HG03108 (cell line): ENCODE data around the gene SLC13A4.

ENCODE experiments used
- ATAC-seq: cut with Tn5 transposase; IDR thresholded peaks from one replicate; pipeline ENCODE4 v1.9.1; 2021; ENCODE audit warnings: moderate library complexity; ENCODE audit not compliant: unreplicated experiment

The SLC13A4 gene

DNA sequence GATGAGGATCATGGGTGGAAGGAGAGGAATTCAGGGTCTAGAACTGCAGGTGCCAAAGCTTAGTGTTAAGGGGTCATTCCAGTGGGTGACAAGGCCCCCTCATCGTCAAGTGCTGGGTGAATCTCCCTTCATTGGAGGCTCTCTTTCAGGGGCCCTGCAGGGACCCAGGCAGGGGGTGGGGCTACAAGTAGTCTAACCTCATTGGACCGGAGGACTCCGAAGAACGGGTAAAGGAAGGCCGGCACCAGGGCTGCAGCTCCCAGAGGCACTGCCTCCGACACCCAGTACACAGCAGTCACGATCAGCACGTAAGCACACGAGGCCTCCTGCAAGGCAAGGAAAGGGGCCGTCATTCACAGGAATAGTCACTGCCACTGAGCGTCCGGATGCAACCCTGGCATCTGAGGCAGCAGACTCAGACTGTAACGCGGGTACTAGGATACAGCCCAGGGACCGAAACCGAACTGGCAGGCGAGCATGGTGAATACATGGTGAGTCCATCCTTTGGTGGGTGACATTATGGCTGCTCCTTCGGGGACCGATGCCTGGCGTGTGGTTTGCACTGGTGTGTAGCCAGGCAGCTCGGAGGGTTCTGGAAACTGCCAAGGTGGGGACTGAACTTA is 6.7 kb downstream of the SLC13A4 start:
- ATAC-seq: no peak

DNA sequence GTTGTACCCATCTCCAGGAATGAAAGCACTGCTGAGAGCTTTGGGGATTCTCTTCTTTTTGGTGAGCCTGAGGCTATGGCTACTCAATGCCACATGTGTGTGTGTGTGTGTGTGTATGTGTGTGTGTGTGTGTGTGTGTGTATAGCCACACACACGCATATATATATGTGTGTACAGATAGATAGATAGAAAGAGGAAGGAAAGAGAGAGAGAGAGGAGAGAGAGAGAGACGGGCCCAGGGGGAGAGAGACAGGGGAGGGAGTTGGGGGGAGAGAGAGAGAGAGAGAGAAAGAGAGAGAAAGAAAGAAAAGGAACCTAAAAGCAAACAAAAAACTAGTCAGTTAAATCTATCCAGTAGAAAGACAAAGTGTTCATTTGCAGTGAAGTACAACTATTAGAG is 8.3 kb downstream of the SLC13A4 start:
- ATAC-seq: no peak

DNA sequence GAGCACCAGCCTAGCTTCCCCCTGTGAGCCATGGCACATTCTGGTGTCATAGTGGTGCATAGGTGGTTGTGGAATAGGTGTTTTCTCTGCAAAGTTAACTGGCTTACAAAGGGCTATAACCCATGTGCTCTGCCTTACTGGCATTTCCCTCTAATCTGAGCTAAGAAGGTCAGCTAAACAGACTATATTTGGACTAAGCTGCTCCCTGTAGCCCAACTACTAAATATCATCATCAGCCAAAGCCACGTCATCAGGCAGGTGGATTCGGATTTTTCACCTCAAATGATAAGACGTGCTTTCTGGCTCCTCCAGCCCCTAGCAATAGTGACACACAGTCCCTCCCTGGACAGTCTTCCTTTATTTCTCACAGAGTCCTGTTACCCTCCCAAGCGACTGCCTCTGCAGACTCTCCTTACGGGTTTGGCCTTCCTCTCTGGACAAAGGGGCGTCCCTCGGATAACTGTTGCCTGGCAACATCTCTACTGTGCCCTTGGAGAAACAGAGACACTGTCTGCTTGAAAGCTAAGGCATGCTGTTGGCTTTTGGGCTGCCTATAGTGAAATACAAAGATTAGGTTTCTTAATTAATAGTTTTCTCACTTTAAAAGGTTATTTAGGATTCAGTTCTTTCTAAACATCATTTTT is 9.1 kb downstream of the SLC13A4 start:
- ATAC-seq: no peak

DNA sequence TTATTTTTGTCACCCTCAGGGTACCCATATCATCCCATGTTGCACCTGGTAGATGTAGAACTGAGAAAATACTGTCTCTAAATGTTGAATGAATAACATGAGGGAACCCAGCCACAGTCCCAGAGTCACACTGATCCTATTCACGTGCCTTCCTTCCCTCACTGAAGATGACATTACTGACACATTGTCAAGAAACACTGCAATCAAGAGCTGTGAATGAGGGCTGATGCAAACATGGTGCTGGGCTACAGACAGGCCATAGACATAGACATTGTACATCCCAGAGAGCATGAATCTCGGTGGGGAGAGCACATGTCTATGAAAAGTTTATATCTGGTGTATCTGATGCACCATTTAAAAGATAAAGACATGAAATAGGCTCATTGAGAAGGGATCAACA is 9.8 kb downstream of the SLC13A4 start:
- ATAC-seq: no peak

DNA sequence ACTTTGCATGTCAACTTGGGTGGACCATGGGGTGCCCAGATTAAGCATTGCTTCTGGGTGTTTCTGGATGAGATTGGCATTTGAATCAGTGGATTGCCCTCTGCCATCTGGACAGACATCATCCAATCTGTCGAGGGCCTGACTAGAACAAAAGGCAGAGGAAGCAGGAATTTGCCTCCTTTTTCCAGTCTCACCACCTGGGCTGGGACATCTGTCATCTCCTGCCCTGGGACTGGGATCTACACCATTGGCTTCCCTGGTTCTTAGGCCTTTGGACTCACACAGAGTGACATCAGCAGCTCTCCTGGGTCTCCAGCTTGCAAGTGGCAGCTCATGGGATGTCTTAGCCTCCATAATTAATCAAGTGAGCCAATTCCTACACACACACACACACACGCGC is 10.3 kb downstream of the SLC13A4 start:
- ATAC-seq: no peak

DNA sequence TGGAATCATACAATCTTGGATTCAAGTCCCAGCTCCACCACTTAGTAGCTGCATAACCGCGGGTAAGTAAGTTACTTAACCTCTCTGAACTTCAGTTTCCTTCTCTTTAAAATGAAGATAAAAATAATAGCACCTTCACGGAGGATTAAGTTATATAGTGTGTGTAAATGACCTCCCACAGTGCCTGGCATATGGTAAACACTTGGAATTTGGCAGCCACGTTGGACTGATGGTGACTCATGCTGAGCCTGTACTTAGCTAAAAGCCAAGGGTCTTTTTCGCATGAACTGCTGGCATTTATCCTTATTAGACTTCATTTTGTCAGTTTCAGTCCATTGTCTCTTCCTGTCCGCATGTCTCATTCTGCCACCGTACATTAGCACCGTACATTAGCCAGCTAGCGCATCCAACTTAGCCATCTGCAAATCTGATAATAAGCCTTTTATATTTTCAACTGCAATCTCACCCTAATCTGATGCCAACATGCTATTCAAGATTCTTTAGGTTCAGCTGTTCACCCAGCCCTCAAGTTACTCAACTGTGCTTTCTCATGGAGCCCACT is 11.2 kb downstream of the SLC13A4 start:
- no peak for ATAC-seq

DNA sequence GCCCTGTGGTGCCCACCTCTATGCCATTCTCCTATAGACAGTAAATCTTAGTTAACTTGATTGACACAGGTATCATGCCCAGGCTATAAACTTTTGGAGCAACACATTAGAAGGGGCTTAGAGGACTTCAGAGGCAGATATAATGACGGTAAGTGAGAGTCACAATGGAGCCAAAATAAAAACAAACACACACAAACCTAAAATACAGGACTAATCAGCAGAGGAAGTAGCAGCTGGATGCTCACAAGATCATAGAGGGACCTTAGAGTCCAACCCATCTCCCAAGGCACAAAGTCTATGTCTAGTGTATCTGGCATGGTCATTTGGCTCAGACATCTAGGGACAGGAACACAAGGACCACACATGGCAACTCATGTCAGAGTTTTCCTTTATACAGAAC is 12.3 kb downstream of the SLC13A4 start:
- ATAC-seq: no peak

DNA sequence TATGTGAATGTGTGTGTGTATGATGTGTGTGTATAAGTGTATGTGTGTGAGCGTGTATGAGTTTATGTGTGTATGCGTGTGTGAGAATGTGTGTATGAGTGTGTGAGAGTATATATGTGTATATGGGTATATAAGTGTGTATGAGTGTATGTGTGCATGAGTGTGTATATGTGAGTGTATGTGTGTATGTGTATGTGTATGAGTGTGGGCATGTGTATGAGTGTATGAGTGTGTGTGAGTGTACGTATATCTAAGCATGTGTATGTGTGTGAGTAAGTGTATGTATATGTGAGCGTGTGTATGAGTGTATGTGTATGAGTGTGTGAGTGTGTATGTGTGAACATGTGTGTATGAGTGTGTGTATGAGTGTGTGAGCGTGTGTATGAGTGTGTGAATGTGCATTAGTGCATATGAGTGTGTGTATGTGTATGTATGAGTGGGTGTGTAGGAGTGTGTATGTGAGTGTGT is 12.9 kb downstream of the SLC13A4 start:
- no peak for ATAC-seq

DNA sequence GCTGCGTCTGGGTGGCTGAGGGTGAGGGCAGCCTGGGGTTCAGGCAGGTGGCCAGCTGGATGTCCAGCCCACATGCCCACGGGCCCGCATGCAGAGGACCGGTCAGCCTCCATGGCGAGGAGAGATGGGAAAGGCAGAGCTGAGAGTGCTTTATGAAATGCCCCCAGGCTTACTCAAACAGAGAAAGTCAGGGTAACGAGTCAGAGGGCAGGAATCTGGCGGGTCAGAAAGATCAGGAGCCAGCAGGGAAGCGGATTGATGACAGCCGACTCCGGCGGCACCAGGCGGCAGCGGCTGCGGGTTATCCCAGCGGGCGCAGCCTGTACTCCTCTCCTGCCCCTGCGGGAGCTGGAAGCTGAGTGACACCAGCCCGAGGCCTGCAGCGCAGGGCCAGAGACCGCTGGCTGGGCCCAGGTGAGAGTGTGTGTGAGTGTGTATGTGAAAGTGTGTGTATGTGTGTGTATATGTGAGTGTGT is 13.4 kb downstream of the SLC13A4 start:
- no peak for ATAC-seq

DNA sequence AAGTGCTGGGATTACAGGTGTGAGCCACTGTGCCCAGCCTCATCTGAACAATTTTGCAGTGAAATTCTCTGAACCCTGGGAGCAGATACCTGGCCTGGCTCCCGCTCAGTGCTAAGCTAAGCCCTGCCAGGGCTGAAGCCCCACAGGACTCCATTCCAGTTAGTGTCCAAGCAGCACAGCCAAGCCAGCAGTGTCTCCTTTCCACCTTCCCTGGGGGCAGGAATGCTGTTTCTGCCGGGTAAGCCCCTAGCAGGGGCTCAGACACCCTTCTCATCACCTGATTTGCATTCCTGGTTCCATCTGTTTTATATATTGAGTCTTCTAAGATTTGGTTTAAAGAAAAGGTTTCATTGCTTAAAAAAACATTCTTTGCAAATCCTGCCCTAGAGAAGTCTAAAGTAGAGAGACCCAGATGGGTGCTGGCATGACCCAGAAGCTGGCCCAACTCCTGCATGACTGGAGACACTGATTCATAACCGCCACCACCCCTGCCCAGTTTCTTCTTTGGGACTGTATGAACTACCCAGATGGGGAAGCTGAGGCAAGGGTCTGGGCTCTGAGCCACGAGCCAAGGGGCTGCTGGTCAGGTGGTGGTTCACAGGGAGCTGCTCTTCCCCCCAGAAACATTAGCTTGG is 14.0 kb downstream of the SLC13A4 start:
- no peak for ATAC-seq

DNA sequence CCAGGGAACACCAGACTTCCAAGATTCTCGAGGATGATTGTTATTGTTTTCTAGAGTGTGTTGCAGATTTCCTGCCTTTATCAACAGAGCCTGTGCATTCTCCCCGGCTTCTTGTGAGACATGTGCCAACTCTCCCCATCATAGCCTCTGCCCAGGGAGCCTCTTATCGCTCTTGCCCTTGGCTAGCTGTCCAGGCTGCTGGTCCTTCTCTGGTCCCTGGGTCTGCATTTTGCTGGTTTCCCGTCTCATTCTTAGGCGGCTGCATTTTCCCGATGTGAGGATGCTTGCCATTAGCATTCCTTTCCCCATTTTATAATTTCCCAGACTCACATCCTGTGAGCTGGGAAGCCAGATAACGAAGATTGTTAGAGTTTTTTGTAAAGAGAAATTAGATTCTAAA is 15.2 kb downstream of the SLC13A4 start:
- no peak for ATAC-seq

DNA sequence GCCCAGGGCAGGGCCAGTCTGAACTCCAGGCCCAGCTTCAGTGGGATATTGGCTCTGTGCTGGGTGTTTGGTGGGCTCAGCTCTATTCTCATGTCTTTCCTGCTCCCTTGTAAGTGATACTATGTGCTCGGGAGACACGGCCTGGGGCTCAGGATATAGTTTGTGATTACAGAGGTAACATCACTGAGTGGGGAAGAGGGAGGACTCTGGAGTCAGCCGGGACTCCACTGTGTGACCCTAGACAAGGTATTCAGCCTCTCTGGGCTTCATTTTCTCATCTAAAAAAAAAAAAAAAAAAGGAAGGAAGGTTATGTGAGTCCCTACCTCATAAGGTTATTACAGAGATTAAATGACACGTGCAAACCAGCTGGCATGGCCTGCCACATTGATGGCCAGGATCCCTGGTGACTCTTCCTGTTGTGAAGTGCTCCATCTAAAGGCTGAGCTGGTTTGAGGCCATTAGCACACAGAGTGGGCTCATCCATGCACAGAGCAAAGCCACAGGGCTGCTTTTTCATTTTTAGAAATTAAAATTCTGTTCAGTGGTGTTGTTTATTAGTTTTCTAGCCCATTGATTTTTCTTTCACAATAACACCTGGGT is 15.7 kb downstream of the SLC13A4 start:
- ATAC-seq: no peak

DNA sequence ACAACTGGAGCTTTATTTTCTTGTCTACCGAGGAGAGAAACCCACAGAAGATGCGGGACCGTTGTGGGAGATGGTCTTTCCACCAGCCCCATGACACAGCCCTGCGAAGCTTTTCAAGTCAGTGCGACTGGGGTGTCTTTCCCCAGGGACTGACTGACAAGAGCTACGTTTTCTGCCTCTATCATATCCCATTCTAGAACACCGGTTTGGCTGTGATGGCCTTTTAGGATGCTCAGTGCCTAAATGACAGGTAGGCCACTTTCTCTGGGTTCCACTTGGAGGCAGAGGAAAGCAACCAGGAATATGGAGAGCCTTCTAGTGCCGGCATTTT is 16.9 kb downstream of the SLC13A4 start:
- no peak for ATAC-seq

DNA sequence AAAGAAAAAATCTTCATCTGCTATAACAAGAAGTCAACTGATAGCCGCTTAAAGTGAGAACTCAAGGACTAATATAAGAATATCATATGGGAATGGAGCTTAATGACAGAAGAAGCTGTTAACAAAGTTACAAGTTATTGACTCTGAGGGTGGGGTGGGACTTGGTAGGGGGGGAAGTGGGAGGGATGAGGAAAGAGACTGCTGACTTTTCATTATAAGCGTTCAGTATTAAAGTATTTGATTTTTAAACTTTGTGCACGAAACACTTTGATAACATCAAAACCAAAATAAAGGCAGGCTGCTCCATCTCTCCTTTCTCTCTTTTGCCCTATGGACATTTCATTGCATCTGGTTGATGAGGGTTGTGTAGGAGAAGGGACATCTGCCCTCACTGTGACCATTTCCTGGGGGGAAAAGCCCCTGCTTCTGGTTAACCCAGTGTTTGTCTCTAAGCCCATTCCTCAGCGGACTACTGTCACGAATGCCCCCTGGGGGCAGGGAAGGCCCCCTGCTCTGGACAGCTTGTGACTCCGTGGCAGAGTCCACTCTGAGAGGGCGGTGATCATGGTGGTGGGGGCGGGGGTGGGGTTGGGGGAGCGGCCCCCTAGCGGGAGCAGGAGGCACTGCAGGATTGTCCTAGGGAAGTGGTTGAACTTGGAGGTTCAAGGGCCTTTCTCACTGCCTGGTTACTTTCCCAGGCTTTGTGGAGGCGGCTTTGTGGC is 17.4 kb downstream of the SLC13A4 start:
- no peak for ATAC-seq

DNA sequence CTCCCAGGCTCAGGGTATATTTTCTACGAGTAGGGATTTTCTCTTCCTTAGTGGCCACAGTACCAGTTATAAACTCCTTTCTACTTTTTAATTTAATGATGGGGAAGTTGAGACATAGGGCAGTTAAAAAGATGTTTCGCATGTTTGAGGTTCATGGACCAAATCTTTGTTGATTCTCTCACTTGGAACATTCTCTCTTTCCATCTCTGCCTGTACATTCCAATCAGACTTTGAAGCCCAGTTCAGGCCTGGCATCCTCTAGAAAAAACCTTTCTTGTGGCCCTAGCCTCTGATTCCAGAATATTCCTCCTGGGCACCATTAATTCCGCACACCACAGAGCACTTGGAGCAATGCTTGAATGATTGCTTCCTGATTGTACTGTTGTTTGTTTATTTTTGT is 18.5 kb downstream of the SLC13A4 start:
- ATAC-seq: no peak

DNA sequence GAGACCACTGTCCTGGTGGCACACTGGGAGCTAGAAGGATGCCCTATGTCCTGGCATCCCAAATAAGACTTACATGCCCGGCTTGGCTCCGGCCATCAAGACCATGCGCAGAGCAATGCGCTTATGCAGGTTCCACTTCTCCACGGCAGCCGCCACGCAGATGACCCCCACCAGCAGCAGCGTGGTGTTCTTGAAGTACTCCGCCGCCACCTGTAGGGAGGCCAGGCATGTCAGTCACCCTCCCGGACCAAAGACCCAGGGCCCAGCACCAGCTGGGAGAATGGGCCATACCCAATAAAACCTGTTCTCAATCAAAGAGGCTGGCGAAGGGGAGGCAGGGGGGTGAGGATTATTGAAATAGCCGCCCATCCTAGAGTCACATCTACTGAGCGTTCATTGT is 19.9 kb downstream of the SLC13A4 start:
- ATAC-seq: no peak

DNA sequence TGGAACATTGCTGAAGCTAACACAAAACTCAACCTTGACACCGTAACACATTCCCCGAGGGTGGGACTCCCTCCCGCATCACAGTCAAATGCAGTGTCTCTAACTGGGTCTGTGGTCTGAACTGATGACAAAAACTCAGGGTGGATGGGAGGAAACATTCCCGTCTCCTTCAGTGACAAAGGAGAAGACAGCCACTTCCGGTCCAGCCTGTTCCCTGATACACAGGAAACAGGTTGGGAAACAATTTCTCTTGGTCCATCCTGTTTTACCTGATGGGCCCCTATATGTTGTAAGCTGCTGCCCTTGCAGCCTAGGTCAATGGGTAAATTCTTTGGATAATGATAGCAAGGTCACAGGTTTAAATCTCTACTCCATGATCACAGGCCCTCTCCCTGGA is 20.4 kb downstream of the SLC13A4 start:
- ATAC-seq: no peak

DNA sequence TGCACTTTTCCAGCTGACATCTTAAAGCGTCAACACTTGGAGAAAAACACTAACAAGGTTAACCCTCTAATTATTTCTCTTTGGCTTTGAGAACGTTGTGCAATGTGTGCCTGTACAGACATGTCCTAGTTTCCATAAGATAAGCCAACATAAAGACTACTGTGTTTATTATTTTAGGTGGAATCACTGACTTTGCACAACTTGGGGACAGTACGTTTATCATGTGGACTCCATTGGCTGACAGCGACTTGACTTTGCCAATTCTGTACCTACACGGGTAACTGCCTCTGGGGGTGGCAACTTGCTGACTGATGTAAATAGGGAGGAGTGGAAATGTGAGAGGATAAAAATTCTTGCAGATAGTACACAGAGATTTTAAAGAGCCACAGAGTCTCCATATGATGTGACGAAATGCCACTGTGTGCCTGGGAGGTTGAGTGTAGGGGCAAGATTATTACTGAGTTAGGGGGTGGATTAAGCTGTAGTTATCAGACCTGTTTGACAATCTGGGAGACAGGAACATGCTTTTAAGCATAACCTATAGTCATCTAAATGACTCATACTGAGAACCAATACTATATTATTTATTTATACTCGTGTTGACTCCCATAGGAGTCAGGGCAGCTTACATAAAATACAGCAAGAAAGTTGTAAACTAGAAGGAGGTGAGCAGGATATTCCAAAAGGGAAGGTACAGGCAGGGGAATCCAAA is 21.0 kb downstream of the SLC13A4 start:
- no peak for ATAC-seq

DNA sequence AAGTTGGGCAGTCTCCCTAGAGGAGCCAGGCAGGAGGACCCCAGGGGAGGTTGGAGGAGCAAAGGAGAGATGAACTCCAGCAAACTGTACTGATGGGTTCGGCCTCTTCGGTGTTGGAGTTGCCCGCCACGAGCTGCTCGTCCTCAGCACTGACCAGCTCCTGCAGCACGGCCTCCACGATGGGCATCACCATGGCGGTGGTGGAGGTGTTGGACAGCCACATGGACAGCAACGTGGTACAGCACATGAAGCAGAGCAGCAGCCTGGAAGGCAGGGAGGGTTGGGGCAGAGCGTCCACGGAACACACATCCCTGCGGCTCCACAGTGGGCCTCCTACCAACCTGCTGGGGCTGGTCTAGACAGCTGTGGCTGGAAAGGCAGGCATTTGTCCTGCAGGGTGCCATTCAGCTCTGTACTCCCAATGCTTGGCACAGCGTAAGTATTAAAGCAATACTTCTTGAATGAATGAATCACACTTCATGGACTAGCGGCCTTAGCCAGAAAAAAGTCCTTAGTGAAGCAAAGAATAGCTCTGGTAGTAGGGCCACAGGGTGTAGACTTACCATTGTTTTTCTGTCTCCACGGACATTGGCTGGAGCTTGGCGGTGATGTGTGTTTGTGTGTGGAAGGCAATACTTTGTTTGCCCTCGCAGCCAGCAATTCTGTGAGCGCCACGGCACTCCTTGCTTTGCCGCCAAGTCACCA is 21.8 kb downstream of the SLC13A4 start:
- no peak for ATAC-seq

DNA sequence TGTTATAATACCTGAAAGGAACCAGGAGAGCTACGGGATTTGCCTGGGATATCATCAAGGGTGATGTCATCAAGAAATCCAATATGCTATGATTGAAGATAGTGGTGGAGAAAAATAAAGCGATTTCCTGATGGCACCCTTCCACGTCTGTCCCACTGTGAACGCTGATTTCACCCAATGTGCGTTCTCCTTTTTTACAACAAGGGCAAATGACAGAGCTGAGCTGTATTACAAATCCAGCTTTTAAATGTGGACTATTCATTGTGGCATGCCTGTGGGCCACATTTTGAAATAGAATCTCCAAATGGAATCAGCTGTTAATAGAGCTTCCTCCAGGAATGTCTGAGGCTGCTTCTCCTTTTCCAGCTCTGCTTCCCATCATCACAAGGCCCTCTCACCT is 23.3 kb downstream of the SLC13A4 start:
- ATAC-seq: no peak
